Dermis blood vessel endothelial cell (primary cell): ENCODE results near the gene STOX2. TPM values are rescaled to one million over a fixed set of nuclear protein-coding genes. Genes with fewer than 3 reads are reported as not detected.

ENCODE experiments used
- DNase-seq: peaks from one replicate; pipeline ENCODE4 v3.0.0; 2010
- total RNA-seq: library from RNA; depleted of rRNA; stranded (reverse); fragments of >200 nt; gene quantifications from 2 replicates; pipeline ENCODE4 v1.2.3, GENCODE V29; 2014

The STOX2 gene
- 17.7 and 19.2 TPM in 2 replicates for total RNA-seq

- DNase-seq: peak; percentile 58
Measured at GRCh38 chr4:183905081-183905592, at the start of gene STOX2. Gene STOX2, plus strand, starts transcription at chr4:183905307. Its CDS starts 1,484 bp downstream, at chr4:183906791.

GRCh38 chr4:183855323-183856190 is 49.5 kb upstream of the STOX2 start:
- no peak for DNase-seq

GRCh38 chr4:183857040-183857439 is 48.1 kb upstream of the STOX2 start:
- no peak for DNase-seq

GRCh38 chr4:183858011-183858615 is 47.0 kb upstream of the STOX2 start:
- no peak for DNase-seq

- no peak for DNase-seq
Measured at GRCh38 chr4:183860119-183860518, 45.0 kb upstream of the STOX2 start.

- DNase-seq: no peak
Measured at GRCh38 chr4:183860731-183861130, 44.4 kb upstream of the STOX2 start.

- no peak for DNase-seq
Measured at GRCh38 chr4:183861426-183861825, 43.7 kb upstream of the STOX2 start.

- DNase-seq: no peak
Measured at GRCh38 chr4:183863155-183863825, 41.8 kb upstream of the STOX2 start.

- DNase-seq: no peak
Measured at GRCh38 chr4:183867247-183867646, 37.9 kb upstream of the STOX2 start.

GRCh38 chr4:183870997-183871396 is 34.1 kb upstream of the STOX2 start:
- no peak for DNase-seq

GRCh38 chr4:183871581-183871980 is 33.5 kb upstream of the STOX2 start:
- no peak for DNase-seq

- DNase-seq: no peak
Measured at GRCh38 chr4:183872531-183872930, 32.6 kb upstream of the STOX2 start.

GRCh38 chr4:183873409-183874185 is 31.5 kb upstream of the STOX2 start:
- DNase-seq: no peak

GRCh38 chr4:183875251-183875825 is 29.8 kb upstream of the STOX2 start:
- DNase-seq: no peak

- DNase-seq: peak; percentile 64
Measured at GRCh38 chr4:183876268-183876934, 28.7 kb upstream of the STOX2 start.

GRCh38 chr4:183878251-183878970 is 26.7 kb upstream of the STOX2 start:
- DNase-seq: no peak

GRCh38 chr4:183885205-183885720 is 19.8 kb upstream of the STOX2 start:
- no peak for DNase-seq

GRCh38 chr4:183887351-183887750 is 17.8 kb upstream of the STOX2 start:
- no peak for DNase-seq

GRCh38 chr4:183888564-183888963 is 16.5 kb upstream of the STOX2 start:
- no peak for DNase-seq

GRCh38 chr4:183889190-183889589 is 15.9 kb upstream of the STOX2 start:
- DNase-seq: no peak

GRCh38 chr4:183897193-183897592 is 7.9 kb upstream of the STOX2 start:
- DNase-seq: no peak
